ENCODE results near the gene THSD4. TPM values are rescaled to one million over a fixed set of nuclear protein-coding genes. Genes with fewer than 3 reads are reported as not detected.

Gene THSD4
- total RNA-seq, 1 donor from 2014 or later = 2.5 TPM

DNA sequence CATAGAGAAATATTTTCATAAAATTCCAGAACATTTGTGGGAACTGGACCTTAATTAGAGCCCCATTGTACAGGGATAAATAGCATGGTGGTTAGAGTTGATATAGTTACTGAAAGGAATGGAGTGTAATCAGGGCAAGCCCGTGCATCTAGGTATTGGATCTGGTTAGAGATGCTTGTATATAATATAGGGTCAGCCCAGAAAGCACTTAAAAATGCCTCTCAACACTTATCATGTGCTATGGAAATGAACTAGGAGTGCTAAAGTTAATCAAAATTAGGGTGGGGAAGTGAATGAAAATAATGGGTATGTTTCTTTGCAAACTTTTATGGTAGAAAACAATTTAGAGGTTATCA lies 386.8 kb downstream of the THSD4 start:
- DNase-seq (ENCODE audit: low read depth) (no peak), FAIRE-seq (no peak)
- Histone ChIP-seq H3K79me2 (ENCODE audit: insufficient read depth, low read length) (no peaks in the 10 kb centered on the region), H3K4me3 (ENCODE audit: insufficient read depth, low read depth, low read length) (no peak overlapping the region), H4K20me1 (ENCODE audit: insufficient read depth, low read length) (no peaks in the 10 kb centered on the region), H3K4me1 (ENCODE audit: insufficient read depth, low read length) (no peaks in the 10 kb centered on the region), H3K27ac (ENCODE audit: low read depth, low read length) (no peak overlapping the region), H3K36me3 (ENCODE audit: insufficient read depth, low read length) (no peaks in the 10 kb centered on the region), H3K9ac (ENCODE audit: low read length) (no peak overlapping the region), H3K4me2 (ENCODE audit: low read length) (no peak overlapping the region), H3K27me3 (ENCODE audit: insufficient read depth, low read length) (no peaks in the 10 kb centered on the region), H2AFZ (ENCODE audit: low read depth, low read length) (no peak overlapping the region), H3K9me3 (ENCODE audit: insufficient read depth, low read depth, low read length) (no peaks in the 10 kb centered on the region)
- H3K4me3 Mint-ChIP-seq (ENCODE audit: unreplicated experiment) = no peak overlapping the region
- TF ChIP-seq EZH2 (IDR thresholded peaks at IDR 0.05; ENCODE audit: insufficient read depth, low read length) (no peak), CTCF (IDR thresholded peaks at IDR 0.05; ENCODE audit: insufficient read depth, low read depth, low read length) (no peak)
- no peaks in the 10 kb centered on the region for H3K27me3 Mint-ChIP-seq (ENCODE audit: low read depth, unreplicated experiment)
- no peaks in the 10 kb centered on the region for H3K36me3 Mint-ChIP-seq (ENCODE audit: low read depth, unreplicated experiment)
- no peaks in the 10 kb centered on the region for H3K4me1 Mint-ChIP-seq (ENCODE audit: low read depth, unreplicated experiment)
- no peak overlapping the region for H3K27ac Mint-ChIP-seq (ENCODE audit: unreplicated experiment)
- H3K9me3 Mint-ChIP-seq (ENCODE audit: unreplicated experiment) = peaks cover 2% of the 10 kb centered on the region

DNA sequence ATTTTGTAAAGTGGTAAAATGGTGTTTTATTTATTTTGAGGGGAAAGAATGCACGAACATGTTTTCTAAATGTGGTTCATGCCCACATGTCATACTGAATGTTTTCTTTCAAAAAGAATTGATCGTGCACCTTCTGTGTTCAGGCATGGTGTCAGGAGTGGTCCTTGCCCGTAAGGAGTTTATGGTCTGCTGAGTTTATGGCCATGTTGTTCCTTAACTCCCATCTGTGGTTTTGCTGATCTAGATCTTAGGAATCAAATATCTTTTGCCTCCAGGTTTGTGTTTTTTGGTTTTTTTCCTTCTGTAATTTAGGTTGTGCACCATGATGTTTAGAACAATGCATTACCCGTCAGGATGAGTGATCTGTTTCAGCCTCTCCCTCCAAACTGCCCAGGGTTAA lies 390.7 kb downstream of the THSD4 start:
- Mint-ChIP-seq H3K36me3 (ENCODE audit: low read depth, unreplicated experiment) (no peaks in the 10 kb centered on the region), H3K27me3 (ENCODE audit: low read depth, unreplicated experiment) (no peaks in the 10 kb centered on the region), H3K27ac (ENCODE audit: unreplicated experiment) (no peak overlapping the region), H3K9me3 (ENCODE audit: unreplicated experiment) (no peaks in the 10 kb centered on the region), H3K4me3 (ENCODE audit: unreplicated experiment) (no peak overlapping the region), H3K4me1 (ENCODE audit: low read depth, unreplicated experiment) (no peaks in the 10 kb centered on the region)
- no peak overlapping the region for H3K4me2 ChIP-seq (ENCODE audit: low read length)
- FAIRE-seq = peak; percentile 26
- no peak overlapping the region for H2AFZ ChIP-seq (ENCODE audit: low read depth, low read length)
- TF ChIP-seq CTCF (IDR thresholded peaks at IDR 0.05; ENCODE audit: insufficient read depth, low read depth, low read length) = no peak
- TF ChIP-seq EZH2 (IDR thresholded peaks at IDR 0.05; ENCODE audit: insufficient read depth, low read length) = no peak
- DNase-seq (ENCODE audit: low read depth) = no peak
- H3K9me3 ChIP-seq (ENCODE audit: insufficient read depth, low read depth, low read length) = no peaks in the 10 kb centered on the region
- H3K36me3 ChIP-seq (ENCODE audit: insufficient read depth, low read length) = no peaks in the 10 kb centered on the region
- no peaks in the 10 kb centered on the region for H3K27me3 ChIP-seq (ENCODE audit: insufficient read depth, low read length)
- no peaks in the 10 kb centered on the region for H3K4me1 ChIP-seq (ENCODE audit: insufficient read depth, low read length)
- no peak overlapping the region for H3K27ac ChIP-seq (ENCODE audit: low read depth, low read length)
- H3K4me3 ChIP-seq (ENCODE audit: insufficient read depth, low read depth, low read length) = no peak overlapping the region
- no peaks in the 10 kb centered on the region for H4K20me1 ChIP-seq (ENCODE audit: insufficient read depth, low read length)
- H3K79me2 ChIP-seq (ENCODE audit: insufficient read depth, low read length) = no peaks in the 10 kb centered on the region
- H3K9ac ChIP-seq (ENCODE audit: low read length) = no peak overlapping the region

DNA sequence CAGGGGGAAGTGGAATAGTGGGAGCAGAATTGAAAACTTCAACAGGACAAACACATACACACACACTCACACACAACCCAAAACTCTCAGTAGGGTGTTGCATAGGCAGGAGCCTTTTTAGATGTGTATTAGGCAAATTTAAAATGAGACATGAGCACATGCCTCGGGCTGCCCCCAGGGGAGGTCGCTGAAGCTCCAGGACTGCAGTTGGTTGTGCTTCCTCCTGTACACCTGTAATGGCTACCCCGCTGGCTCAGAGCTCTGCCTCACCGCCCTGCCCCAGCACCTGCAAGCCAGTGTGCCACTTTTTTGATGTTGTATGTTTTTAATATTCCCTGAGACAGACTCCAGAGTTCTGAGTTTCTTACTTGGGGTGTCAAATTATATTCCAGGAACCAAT lies 391.7 kb downstream of the THSD4 start:
- Histone ChIP-seq H3K27me3 (ENCODE audit: insufficient read depth, low read length) (no peaks in the 10 kb centered on the region), H3K27ac (ENCODE audit: low read depth, low read length) (no peak overlapping the region), H2AFZ (ENCODE audit: low read depth, low read length) (no peak overlapping the region), H4K20me1 (ENCODE audit: insufficient read depth, low read length) (no peaks in the 10 kb centered on the region), H3K9me3 (ENCODE audit: insufficient read depth, low read depth, low read length) (no peaks in the 10 kb centered on the region), H3K4me2 (ENCODE audit: low read length) (no peak overlapping the region), H3K4me3 (ENCODE audit: insufficient read depth, low read depth, low read length) (no peak overlapping the region), H3K9ac (ENCODE audit: low read length) (no peak overlapping the region), H3K4me1 (ENCODE audit: insufficient read depth, low read length) (no peaks in the 10 kb centered on the region), H3K36me3 (ENCODE audit: insufficient read depth, low read length) (no peaks in the 10 kb centered on the region), H3K79me2 (ENCODE audit: insufficient read depth, low read length) (no peaks in the 10 kb centered on the region)
- TF ChIP-seq CTCF (IDR thresholded peaks at IDR 0.05; ENCODE audit: insufficient read depth, low read depth, low read length) (no peak), EZH2 (IDR thresholded peaks at IDR 0.05; ENCODE audit: insufficient read depth, low read length) (no peak)
- Mint-ChIP-seq H3K4me3 (ENCODE audit: unreplicated experiment) (no peak overlapping the region), H3K36me3 (ENCODE audit: low read depth, unreplicated experiment) (no peaks in the 10 kb centered on the region), H3K27ac (ENCODE audit: unreplicated experiment) (no peak overlapping the region), H3K27me3 (ENCODE audit: low read depth, unreplicated experiment) (no peaks in the 10 kb centered on the region), H3K9me3 (ENCODE audit: unreplicated experiment) (no peaks in the 10 kb centered on the region), H3K4me1 (ENCODE audit: low read depth, unreplicated experiment) (no peaks in the 10 kb centered on the region)
- FAIRE-seq = no peak
- DNase-seq (ENCODE audit: low read depth) = no peak
